ENCODE data around the gene PTPRT.

Gene PTPRT

GRCh38 chr20:42043921-42044320, 1145.8 kb downstream of the PTPRT start:
- no peak for DNase-seq (ENCODE audit: low spot score)

DNA sequence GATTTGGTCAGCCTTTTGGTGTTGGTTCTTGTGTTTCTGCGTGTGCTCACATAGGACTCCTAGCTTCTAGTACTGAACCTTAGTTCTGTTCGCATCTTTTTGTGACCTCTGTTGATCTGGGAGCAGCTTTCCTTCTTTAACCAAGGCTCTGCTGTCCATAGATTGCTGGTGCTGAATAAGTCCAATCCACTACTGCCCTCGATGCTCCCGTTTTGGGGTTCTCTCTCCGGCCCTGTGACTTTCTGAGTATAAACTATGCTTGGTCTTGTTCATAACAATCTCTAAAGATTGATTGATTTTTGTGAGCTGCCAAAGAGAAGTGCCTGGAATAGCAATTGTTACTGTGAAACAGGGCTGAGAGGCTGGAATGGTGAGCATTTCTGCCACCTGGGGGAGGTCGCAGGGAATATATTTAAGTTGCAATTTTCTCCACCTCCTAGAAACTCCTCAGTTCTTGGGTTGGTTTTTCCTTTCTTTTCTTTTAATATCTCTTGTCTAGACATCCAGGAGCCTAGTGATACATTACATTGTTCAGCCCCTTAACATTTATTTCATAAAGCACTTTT, 1148.6 kb downstream of the PTPRT start:
- DNase-seq (ENCODE audit: low spot score) = no peak

DNA sequence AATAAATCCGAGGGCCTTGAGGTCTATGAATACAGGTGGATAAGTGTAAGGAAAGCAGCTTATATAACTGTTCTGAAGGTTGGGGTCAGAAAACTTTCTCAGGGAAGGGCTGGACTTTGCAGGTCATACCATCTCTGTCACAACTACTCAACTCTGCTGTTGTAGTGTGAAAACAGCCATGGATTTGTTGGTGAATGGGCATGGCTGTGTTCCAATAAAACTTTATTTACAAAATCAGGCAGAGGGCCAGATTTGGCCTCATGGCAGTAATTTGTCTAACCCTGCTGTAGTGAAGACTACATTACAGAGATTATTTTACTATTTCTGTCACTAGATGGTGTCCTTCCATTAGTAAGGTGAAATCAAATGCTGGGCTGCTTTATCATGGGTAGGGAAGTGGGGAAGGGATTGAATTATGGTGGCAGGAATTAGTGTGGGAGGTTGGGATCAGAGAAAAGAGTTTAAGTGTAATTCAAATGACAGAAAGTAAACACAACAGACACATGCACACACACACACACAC, 1161.9 kb downstream of the PTPRT start:
- no peak for DNase-seq (ENCODE audit: low spot score)

GRCh38 chr20:42026599-42026998, 1163.1 kb downstream of the PTPRT start:
- DNase-seq (ENCODE audit: low spot score) = no peak

DNA sequence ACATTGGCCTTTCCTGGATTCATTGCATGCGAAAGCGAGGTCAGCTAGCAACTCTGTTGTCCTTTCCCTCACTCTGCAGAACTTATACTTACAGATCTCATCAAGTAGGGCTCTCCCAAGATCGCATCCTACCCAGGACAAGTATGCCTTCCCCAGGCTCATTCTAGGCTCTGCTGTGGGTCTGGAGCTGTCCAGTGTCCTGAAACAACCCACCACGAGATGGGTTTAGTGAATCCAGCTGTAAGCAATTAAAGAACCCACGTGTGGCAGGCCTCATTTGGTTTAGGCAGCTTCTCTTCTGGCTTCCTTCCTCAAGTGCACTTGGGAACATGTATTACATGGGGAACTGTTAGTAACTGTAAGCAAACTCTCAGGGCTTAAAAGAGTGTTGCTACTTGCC, 1165.1 kb downstream of the PTPRT start:
- no peak for DNase-seq (ENCODE audit: low spot score)

Data from AG08395 (cell line).